HG03045 (cell line): ENCODE results near the gene PROSER3.

Source experiments
- ATAC-seq: cut with Tn5 transposase; IDR thresholded peaks from one replicate; pipeline ENCODE4 v1.9.1; 2021; ENCODE audit warnings: mild to moderate bottlenecking, moderate library complexity; ENCODE audit not compliant: unreplicated experiment

PROSER3 gene

DNA sequence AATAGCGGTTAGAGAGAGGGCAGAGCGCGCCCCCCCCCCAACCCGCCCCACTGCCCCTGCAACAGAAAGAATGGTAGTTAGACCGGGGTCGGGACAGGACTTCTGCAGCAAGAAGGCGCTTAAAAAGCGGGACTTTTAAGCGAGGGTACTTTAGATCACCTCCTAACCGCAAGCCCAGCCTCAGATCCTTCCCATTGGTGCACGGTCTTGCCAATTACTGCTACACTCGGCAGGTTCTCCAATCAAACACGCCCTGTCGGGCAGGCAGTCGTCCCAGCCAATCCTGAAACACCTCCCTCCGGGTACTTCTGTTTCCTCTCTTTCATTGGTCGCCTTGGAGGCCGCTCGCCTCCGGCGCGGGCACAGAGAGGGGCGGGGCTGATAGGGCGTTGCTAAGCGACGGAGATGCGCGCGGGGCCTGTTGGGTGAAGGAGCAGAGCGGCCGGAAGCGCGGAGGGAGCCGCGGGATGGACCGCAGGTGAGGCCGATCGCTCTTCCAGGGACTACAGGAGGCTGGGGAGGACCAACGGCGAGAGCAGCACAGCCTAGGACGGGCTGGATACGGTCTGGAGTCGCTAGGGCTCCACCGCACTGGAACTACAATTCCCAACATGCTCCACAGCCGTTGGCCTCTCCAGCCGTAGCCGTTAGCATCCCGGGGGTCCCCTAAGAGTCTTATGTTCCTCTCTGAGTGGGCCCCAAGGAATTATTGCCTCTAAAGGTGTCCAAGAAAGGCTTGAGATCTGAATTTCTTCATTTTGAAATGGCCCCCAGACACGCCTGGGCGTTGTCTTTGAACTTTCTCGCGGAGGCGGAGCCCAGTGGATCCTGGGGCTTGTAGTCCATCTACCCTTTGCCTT, at the start of gene PROSER3:
PROSER3 (plus strand) TSS at position 428 of the 860 bp plus-strand sequence; CDS start at position 468, 40 bp downstream.
- ATAC-seq: peak; percentile 90

DNA sequence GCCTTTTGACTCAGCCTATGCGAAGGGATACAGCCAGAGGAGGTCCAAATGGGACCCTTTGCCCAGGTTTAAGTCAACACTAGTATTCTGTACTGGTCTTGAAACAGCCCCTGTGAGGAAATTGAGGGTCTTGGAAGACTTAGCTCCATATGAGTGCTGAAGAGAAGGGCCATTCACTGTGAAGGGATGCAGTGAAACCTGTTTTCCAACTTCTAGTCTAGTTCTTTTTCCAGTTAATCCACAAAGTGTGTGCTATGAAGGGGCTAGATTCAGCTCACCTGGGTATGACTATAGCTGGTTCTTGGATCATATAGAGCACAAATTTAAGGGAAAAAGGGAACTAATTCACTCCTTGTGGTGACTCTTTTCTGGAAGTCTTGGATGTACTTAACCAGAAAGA, 49.6 kb upstream of the PROSER3 start:
- ATAC-seq: no peak

DNA sequence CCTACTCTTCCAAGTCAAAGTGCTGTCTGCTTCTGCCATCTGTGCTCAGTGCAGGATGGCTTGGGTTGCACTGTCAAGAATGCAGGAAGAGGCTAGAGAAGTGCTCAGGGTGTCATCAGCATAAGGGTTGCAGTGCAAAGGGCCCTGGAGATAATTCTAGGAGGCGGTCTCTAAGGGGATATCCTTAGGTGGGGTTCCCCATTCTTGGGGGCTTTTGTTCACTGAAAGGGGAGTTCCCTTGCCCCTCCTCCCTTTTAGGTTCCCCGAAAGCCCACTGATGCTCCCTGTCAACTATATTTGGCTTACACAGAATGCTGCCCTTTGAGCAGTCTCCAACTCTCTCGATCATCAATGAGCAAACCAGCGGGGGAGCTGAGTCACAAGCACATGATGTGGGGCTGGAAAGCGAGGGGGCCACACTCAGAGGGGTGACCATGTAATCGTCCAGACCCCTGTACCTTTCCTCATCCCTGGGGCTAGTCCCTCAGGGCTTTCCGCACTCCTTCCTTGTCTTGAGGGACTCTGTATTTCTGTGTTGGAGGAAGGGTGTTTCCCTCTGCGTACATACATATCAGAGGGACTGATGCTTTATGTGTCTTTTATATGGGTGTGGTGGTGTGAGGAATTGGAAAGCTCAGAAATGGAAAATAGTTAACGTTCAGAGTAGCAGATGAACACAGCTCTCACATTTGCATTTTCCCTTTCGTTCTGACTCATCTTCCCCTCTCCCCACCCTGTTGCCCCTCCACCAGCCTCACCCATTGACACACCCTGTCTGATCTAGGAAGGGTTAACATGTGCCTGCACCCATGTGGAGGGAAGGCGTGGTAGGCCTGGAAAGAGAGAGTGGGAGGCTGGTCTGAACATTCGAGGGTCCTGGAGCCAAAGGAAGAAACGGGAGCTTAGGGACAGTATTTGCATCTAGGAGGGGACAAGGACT, 46.9 kb upstream of the PROSER3 start:
- ATAC-seq: no peak

DNA sequence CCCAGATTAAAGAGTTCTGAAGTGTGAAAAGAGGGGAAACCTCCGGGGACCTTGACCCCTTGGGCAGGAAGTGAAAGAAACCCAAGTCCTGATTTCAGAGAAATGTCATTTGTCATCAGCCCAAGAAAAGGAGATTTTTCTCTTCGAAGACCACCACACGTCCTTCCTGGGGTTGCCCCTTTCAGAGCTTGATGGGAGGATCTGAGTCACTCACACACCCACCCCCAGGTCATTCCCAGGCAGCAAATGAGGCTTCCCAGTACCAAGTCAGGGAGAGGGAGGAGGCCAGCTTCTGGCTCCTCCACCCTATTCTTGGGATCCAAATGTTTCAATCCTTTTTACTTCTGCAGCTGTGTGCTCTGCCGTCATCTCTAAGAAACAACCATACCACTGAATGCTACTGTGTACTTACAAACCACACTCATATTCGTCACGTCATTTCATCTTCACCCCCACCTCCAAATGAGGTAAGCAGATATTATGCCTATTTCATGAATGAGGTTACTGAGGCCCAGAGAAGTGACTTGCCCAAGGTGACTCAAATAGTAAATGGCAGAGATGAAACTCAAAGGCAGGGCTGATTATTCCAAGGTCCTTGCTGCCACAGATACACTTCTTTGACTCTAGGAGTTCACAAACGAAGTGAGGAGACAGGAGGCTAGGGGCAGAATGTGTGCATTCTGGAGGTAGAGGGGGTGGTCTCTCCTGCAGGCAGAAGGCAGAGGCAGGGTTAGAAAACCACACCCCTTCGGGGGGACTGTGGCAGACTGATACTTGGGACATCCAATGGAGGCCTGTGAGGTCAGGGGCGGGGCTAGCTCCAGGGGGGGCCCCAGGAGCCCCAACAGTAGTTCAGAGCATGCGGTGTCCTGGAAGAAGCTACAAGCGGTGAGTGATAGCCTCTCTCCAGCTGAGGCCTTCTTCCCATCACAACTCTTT, 45.1 kb upstream of the PROSER3 start:
- no peak for ATAC-seq

DNA sequence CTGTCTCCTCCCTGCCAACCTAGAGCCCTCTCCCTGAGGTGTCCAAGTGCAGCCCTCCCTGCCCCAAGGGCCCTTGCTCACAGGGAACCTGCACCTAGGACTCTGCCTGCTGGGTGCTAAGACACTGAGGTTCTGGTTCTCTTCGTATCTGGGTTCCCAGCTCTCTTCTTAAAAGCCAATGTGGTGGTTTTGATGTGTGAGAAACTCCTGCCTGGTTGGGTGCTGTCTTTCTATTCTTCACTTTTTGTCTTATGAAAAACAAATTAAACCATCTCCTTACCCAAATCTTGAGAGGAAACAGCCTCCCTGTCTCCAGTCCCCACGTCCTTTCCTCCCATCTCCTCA, 44.5 kb upstream of the PROSER3 start:
- no peak for ATAC-seq

DNA sequence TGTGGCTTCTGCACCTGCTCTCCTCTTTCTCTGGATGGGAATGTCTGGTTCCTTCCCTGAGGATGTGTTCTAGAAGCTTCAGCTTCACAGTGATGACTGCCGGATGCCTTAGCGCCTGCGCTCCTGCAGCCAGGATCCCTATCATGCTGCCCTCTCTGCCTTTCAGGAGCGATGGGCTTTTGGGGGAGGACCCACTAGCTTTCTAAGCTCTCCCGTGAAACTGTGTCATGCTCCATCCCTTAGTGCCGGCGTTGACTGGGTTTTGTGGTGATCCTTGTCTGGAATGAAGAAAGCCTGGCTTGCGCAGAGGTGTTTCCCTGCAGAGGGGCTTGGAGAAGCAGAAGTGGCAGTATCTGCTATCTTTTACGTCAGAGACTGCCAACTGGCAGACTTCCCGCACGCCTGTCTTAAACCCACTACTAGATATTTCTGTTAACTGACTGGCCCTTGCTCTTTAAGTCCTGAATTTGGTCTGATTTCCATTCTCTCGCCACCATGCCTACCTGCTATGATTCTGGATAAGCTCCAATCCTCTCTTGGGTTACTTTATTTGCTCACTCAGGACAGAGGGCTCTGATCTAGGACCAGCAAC, 44.0 kb upstream of the PROSER3 start:
- ATAC-seq: no peak

DNA sequence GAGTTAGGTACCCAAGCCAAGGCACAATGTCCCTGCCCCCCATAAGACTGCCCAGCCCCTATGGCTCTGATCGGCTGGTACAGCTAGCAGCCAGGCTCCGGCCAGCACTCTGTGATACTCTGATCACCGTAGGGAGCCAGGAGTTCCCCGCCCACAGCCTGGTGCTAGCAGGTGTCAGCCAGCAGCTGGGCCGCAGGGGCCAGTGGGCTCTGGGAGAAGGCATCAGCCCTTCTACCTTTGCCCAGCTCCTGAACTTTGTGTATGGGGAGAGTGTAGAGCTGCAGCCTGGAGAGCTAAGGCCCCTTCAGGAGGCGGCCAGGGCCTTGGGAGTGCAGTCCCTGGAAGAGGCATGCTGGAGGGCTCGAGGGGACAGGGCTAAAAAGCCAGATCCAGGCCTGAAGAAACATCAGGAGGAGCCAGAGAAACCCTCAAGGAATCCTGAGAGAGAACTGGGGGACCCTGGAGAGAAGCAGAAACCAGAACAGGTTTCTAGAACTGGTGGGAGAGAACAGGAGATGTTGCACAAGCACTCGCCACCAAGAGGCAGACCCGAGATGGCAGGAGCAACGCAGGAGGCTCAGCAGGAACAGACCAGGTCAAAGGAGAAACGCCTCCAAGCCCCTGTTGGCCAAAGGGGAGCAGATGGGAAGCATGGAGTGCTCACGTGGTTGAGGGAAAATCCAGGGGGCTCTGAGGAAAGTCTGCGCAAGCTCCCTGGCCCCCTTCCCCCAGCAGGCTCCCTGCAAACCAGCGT, 43.2 kb upstream of the PROSER3 start:
- no peak for ATAC-seq

DNA sequence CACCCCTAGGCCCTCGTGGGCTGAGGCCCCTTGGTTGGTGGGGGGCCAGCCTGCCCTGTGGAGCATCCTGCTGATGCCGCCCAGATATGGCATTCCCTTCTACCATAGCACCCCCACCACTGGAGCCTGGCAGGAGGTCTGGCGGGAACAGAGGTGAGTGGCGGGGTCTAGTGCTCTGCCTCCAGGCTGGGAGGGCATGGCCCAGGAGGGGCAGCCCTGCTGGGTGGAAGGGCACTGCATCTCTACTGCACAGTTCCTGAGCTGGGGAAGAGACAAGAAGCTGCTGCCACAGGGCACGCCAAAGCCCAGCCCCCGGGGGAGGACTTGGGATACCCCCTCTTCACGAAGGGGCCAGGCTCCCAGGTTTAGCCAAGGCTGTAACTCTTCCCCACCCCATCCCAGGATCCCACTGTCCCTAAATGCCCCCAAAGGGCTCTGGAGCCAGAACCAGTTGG, 42.6 kb upstream of the PROSER3 start:
- no peak for ATAC-seq

DNA sequence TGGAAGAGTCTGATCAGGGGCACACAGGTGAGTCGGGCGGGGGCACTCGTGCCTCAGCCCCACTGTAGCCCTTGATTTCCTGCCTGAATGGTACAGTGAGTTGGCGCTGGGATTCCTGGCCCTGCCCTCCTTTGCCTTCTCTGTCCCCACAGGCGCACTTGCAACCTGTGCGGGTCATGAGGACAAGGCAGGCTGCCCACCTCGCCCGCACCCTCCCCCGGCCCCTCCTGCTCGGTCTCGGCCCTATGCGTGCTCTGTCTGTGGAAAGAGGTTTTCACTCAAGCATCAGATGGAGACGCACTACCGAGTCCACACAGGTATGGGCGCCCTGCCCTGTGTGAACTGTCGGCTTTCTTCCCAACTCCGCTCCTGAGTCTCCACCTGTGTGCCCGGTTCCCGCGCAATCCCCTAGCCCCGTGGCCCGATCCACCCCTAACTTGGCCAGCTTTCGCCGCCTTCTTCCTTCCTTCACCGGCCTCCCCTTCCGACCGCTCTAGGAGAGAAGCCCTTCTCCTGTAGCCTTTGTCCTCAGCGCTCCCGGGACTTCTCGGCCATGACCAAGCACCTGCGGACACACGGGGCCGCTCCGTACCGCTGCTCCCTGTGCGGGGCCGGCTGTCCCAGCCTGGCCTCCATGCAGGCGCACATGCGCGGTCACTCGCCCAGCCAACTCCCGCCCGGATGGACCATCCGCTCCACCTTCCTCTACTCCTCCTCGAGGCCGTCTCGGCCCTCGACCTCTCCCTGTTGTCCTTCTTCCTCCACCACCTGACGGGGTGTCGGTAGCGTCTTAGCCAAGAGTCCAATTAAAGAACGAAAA, 41.8 kb upstream of the PROSER3 start:
- ATAC-seq: no peak

DNA sequence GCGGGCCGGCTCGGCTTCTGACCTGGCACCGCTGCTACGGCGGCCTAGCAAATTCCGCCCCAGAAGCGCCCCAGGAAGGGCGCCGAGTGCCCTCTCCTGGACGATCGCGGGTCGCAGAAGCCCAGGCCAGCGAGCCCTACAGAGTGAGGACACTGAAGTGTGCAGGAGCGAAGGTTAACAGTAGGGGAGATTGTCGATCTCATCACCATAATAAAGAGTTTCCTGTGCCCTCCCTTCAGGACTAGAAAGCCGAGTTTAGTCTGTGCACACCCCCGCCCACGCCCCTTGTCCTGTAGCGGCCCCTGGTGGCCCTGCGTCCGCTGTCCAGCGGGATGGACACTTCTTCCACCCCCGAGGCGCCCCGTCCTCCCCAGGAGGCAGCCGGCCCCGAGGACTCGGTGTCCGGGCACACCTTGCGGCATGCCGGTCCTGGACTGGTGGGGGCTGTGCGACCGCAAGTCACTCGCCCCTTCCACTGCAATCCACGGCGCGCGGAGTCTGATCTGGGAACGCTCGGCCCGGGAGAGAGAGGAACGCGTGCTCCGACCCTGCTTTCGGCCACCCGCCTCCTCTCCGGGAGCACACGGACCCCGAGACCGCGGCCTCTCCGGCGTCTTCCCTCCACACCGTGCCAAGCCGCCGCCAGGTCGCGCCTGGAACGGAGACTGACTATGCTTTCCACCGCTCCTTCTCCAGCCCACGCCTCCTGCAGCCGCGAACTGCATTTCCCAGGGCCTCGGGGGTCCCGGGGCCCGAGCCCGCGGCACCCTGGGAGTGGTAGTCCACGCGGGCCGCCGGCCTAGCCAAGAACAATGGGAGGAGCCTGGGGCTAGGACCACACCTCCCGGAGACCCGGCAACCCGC, 40.9 kb upstream of the PROSER3 start:
- ATAC-seq: peak; percentile 58

DNA sequence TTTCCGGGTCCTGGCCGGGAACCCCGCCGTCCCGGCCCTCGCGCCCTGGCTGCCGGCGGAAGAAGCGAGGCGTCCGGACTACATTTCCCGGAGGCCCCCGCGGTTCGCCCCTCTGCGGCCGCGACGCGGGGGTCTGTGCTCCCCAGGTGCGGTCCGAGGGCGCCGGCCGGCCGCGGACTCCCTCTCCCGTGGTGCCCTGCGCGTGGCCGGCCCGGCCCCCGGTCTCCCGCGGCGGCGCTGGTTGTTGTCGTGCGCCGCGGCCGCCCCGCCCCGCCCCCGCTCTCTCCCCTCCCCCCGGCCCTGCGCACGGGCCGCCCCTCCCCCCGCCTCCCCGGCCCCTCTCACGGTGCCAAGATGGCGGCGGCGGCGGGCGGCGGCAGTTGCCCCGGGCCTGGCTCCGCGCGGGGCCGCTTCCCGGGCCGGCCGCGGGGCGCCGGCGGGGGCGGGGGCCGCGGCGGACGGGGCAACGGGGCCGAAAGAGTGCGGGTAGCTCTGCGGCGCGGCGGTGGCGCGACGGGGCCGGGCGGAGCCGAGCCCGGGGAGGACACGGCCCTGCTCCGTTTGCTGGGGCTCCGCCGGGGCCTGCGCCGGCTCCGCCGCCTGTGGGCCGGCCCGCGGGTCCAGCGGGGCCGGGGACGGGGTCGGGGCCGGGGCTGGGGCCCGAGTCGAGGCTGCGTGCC, 40.2 kb upstream of the PROSER3 start, which contains the start of gene KMT2B:
KMT2B (plus strand) TSS at position 339 of the 680 bp plus-strand sequence; CDS start at position 355, 16 bp downstream.
- ATAC-seq: peak; percentile 49

DNA sequence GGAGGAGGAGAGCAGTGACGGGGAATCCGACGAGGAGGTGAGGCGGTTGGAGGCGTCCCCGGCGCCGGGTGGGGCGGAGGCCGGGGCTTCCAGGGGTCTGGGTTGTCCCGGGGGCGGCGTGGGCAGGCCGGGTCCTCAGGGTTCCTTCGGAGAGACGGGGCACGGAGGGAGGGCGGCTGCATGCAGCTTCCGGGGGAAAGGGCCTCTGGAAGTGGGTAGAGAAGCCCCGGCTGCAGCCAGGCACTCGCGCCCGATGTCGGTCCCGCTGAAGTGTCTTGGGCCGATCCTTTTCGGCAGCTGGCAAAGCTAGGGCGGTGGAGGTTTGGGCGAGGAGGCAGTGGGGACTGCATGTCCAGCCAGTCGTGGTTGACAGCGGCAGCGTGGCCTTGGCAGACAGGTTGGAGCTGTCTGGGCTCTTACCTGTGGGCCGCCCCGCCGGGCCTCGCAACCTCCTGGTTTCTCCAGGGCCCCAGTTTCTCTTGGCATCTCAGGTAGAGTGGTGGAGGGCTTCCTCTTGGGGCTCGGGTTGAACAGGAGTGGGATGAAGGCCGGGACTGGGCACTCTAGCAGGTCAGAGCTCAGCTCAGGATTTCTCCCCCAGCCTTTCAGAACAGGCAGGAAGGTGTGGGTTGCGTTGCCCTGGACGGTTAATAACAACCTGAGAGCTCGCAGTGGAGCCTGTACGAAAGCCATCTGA, 39.5 kb upstream of the PROSER3 start:
- peak; percentile 15 for ATAC-seq

DNA sequence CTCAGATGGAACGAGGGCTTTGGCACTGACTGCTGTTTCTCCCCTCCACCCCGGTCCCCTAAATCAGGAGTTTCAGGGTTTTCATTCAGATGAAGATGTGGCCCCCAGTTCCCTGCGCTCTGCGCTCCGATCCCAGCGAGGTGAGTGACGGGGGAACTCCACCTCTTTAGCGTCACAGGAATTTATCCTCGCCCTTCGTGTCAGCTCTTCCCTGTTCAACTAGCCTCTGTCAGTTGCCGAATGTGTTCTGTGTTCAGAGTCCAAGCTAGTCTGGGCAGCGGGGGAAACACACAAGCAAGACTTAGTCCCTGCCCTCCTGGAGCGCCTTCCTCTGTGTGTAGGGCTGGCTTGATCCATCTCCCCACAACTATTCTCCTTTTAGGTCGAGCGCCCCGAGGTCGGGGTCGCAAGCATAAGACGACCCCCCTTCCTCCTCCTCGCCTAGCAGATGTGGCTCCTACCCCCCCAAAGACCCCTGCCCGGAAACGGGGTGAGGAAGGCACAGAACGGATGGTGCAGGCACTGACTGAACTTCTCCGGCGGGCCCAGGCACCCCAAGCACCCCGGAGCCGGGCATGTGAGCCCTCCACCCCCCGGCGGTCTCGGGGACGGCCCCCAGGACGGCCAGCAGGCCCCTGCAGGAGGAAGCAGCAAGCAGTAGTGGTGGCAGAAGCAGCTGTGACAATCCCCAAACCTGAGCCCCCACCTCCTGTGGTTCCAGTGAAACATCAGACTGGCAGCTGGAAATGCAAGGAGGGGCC, 38.4 kb upstream of the PROSER3 start:
- no peak for ATAC-seq

DNA sequence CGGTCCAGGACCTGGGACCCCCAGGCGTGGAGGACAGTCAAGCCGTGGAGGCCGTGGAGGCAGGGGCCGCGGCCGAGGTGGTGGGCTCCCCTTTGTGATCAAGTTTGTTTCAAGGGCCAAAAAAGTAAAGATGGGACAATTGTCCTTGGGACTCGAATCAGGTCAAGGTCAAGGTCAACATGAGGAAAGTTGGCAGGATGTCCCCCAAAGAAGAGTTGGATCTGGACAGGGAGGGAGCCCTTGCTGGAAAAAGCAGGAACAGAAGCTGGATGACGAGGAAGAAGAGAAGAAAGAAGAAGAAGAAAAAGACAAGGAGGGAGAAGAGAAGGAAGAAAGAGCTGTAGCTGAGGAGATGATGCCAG, 37.8 kb upstream of the PROSER3 start:
- no peak for ATAC-seq

DNA sequence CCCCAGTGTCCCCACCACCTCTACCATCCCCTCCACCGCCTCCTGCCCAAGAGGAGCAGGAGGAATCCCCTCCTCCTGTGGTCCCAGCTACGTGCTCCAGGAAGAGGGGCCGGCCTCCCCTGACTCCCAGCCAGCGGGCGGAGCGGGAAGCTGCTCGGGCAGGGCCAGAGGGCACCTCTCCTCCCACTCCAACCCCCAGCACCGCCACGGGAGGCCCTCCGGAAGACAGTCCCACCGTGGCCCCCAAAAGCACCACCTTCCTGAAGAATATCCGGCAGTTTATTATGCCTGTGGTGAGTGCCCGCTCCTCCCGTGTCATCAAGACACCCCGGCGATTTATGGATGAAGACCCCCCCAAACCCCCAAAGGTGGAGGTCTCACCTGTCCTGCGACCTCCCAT, 37.3 kb upstream of the PROSER3 start:
- no peak for ATAC-seq

DNA sequence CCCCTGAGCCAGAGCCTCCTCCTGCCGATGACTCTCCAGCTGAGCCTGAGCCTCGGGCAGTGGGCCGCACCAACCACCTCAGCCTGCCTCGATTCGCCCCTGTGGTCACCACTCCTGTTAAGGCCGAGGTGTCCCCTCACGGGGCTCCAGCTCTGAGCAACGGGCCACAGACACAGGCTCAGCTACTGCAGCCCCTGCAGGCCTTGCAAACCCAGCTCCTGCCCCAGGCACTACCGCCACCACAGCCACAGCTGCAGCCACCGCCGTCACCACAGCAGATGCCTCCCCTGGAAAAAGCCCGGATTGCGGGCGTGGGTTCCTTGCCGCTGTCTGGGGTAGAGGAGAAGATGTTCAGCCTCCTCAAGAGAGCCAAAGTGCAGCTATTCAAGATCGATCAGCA, 36.6 kb upstream of the PROSER3 start:
- no peak for ATAC-seq
